22Rv1 (cell line): ENCODE results near the gene SNIP1.
A peak's percentile ranks its signal among the peaks of the same experiment; 100 is the strongest.
"Not testable (repeated sequence)": the region's sequence is repeated elsewhere in the genome, so short reads cannot be mapped to it uniquely, and the experiment has no call there.

ENCODE experiments used
- H3K27ac ChIP-seq: fragments of 450-650 bp; 2 replicates; pipeline ENCODE4 v1.5.1; 2017
- ZFX ChIP-seq: fragments of 450-650 bp; IDR thresholded peaks from 2 replicates; pipeline ENCODE4 v1.6.1; 2017; ENCODE audit warnings: antibody characterized with exemption, borderline replicate concordance
- TF ChIP-seq, protein P1 (sequence below): fragments of 450-650 bp; IDR thresholded peaks from 2 replicates; pipeline ENCODE4 v1.5.1; 2017; ENCODE audit warnings: mild to moderate bottlenecking

Gene SNIP1

DNA sequence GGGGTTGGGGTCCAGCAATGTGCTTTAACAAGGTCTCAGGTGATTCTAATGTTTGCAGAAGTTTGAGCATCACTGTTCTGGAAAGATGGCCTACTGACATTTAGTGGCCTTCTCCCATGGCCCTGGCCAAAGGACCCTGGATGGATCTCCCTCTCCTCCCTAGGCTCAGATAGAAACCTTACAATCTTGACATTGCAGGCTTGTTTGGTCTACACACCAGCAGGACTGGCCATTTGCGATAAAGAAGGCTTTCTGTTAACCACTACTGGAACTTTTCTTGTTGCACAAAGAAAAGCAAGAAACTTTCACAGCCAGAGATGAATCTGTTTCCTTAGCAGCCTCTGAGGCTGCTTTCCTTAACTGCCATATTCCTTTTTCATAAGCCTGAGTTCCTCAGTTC lies 8.9 kb upstream of the SNIP1 start:
- peak overlapping the region; percentile 26; the same call in 1 of the 2 replicates for H3K27ac ChIP-seq
- TF ChIP-seq, protein P1, sequence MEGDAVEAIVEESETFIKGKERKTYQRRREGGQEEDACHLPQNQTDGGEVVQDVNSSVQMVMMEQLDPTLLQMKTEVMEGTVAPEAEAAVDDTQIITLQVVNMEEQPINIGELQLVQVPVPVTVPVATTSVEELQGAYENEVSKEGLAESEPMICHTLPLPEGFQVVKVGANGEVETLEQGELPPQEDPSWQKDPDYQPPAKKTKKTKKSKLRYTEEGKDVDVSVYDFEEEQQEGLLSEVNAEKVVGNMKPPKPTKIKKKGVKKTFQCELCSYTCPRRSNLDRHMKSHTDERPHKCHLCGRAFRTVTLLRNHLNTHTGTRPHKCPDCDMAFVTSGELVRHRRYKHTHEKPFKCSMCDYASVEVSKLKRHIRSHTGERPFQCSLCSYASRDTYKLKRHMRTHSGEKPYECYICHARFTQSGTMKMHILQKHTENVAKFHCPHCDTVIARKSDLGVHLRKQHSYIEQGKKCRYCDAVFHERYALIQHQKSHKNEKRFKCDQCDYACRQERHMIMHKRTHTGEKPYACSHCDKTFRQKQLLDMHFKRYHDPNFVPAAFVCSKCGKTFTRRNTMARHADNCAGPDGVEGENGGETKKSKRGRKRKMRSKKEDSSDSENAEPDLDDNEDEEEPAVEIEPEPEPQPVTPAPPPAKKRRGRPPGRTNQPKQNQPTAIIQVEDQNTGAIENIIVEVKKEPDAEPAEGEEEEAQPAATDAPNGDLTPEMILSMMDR, result no peak
- TF ChIP-seq ZFX, result no peak

DNA sequence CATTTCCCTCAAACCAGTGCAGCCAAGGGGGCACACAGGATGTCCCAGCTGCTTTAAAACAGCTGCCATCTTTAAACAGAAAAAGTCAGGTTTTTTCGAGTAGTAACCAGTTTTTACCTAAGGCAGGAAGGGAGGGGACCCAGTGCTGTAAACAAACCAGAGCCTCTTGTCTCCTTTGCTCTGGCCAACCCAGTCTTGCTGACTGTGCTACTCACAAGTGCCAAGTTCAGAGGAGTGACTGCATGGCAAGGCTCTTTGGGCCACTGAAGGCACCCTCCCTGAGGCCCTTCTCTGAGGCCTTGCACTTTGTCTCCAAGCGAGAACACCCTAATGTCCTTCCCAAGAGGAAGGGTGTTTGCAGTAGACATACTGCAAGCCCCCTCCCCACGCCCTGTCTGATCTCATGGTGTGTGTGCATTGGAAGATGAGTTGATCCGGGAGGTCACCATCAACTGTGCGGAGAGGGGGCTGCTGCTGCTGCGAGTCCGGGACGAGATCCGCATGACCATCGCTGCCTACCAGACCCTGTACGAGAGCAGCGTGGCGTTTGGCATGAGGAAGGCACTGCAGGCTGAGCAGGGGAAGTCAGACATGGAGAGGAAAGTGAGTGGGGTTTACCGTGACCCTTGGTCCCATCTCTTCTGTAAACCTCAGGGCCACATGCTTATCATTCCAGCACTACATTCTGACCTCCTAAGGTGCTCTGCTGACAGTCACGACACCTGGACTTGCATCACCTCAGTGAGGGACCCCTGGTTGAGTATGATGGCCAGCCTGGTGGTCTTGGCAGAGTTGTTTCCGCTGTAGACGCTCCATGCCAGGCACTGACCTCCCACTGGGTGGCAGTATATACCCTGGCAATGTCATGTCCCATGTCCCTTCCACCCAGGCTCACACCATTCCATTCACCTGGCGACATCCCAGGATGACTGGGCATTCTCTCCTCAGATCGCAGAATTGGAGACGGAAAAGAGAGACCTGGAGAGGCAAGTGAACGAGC lies 7.3 kb upstream of the SNIP1 start:
- TF ChIP-seq ZFX, result no peak
- TF ChIP-seq, protein P1, result peak; percentile 81
- H3K27ac ChIP-seq, result no peak overlapping the region

- TF ChIP-seq, protein P1, result no peak
- H3K27ac ChIP-seq, result no peak overlapping the region
Observed at GRCh38 chr1:37560401-37561132, 6.5 kb upstream of the SNIP1 start.

DNA sequence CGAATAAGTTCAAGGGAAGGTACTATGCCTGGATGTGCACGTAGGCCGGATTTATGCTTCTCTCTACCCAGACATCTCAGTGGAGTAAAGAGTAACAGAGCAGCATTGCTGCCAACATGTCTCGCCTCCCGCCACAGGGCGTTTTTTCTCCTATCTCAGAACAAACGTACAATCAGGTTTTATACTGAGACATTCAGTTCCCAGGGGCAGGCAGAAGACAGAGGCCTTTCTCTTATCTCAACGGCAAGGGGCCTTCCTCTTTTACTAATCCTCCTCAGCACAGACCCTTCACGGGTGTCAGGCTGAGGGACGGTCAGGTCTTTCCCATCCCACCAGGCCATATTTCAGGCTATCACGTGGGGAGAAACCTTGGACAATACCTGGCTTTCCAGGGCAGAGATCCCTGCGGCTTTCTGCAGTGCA lies 5.9 kb upstream of the SNIP1 start:
- not testable (repeated sequence) for H3K27ac ChIP-seq

DNA sequence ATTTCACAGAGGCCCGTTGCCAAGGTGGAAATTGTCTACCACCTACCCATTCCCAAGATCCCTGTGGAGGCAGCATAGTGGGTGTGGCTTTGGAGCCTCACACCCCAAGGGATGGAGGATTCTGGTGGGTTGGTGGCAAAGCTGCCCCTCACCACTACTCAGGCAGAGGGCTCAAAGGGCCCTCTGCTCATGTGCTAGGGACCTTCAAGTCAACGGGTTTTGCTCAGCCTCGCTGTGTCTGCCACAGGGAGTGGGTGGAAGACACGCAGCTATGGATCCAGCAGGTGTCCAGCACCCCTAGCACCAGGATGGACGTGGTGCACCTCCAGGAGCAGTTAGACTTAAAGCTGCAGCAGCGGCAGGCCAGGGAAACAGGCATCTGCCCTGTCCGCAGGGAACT lies 5.0 kb upstream of the SNIP1 start:
- no peak overlapping the region for H3K27ac ChIP-seq
- TF ChIP-seq, protein P1, result no peak
- TF ChIP-seq ZFX, result no peak

DNA sequence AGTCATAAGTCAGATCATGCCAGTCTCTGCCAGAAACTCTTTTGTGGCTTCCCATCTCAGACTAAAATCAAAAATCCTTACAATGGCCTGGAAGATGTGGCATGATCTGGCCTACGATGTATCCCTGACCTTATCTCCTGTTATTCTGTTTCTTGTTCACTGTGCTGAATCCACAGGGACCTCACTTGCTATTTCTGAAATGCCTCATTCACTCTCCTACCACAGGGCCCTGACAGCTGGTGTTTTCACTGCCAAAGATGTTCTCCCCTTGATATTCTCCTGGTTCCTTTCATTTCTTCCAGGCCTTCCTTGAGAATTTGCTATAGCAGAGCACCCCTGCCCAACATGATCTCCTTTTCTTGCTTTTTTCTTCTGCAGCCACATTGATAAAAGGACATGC lies 4.3 kb upstream of the SNIP1 start:
- TF ChIP-seq, protein P1, result no peak
- TF ChIP-seq ZFX, result no peak

GRCh38 chr1:37557402-37557801 lies 3.3 kb upstream of the SNIP1 start:
- peak overlapping the region; percentile 64 for H3K27ac ChIP-seq
- no peak for TF ChIP-seq ZFX
- TF ChIP-seq, protein P1, result no peak

More for the DNA sequence above, 4.3 kb upstream of the SNIP1 start:
- H3K27ac ChIP-seq, result no peak overlapping the region
